Mesothelial cell of epicardium (in vitro differentiated cells): Measurements from ENCODE around the gene DAPK1. TPM values are rescaled to one million over a fixed set of nuclear protein-coding genes. Genes with fewer than 3 reads are reported as not detected.
"Not testable (repeated sequence)": the region's sequence is repeated elsewhere in the genome, so short reads cannot be mapped to it uniquely, and the experiment has no call there.

ENCODE experiments used
- DNase-seq, 2 experiments: peaks; one replicate each; pipeline ENCODE4 v3.0.0; 2021; ENCODE audit warnings: low spot score in 2 of 2; ENCODE audit not compliant: unreplicated experiment in 2 of 2
- H3K27ac Mint-ChIP-seq: 2 replicates; pipeline ENCODE4 v1.8.0; 2021; ENCODE audit warnings: mixed read lengths
- H3K27me3 Mint-ChIP-seq: 2 replicates; pipeline ENCODE4 v1.8.0; 2021; ENCODE audit warnings: low read depth, mixed read lengths
- H3K36me3 Mint-ChIP-seq: 2 replicates; pipeline ENCODE4 v1.8.0; 2021; ENCODE audit warnings: mixed read lengths
- H3K4me1 Mint-ChIP-seq: 2 replicates; pipeline ENCODE4 v1.8.0; 2021; ENCODE audit warnings: mixed read lengths
- H3K4me3 Mint-ChIP-seq: 2 replicates; pipeline ENCODE4 v1.8.0; 2021; ENCODE audit warnings: mild to moderate bottlenecking, moderate library complexity, mixed read lengths
- H3K9me3 Mint-ChIP-seq: 2 replicates; pipeline ENCODE4 v1.8.0; 2021; ENCODE audit warnings: mixed read lengths
- total RNA-seq: library from RNA; stranded (reverse); gene quantifications from 3 replicates; pipeline ENCODE4 v1.2.1, GENCODE V29; 2021
- TF ChIP-seq, protein P1 (sequence below): fragments of 200-600 bp; sonication (generic); IDR thresholded peaks from one replicate; pipeline ENCODE4 v1.5.0; 2021; ENCODE audit warnings: antibody characterized with exemption; ENCODE audit not compliant: unreplicated experiment

The DAPK1 gene
- total RNA-seq, 1 donor from 2014 or later: 239 TPM

DNA sequence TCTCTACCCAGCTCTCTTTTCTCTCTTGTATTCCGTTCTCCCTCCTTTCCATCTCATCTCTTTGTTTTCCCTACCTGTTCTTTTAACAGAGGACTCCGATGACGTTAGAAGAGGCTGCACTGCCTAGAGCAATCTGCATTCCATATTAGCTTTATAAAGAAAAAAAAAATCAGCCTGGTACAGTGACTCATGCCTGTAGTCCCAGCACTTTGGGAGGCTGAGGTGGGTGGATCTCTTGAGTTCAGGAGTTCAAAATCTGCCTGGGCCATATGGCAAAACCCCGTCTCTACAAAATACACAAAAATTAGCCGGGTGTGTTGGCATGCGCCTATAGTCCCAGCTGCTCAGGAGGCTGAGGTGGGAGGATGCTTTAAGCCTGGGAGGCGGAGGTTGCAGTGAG, 49.0 kb downstream of the DAPK1 start:
- Mint-ChIP-seq H3K4me3 (no peak overlapping the region), H3K27ac (no peak overlapping the region), H3K27me3 (no peaks in the 10 kb centered on the region), H3K9me3 (peaks cover 7% of the 10 kb centered on the region), H3K36me3 (peaks cover 22% of the 10 kb centered on the region), H3K4me1 (peaks cover 37% of the 10 kb centered on the region)
- TF ChIP-seq, protein P1, sequence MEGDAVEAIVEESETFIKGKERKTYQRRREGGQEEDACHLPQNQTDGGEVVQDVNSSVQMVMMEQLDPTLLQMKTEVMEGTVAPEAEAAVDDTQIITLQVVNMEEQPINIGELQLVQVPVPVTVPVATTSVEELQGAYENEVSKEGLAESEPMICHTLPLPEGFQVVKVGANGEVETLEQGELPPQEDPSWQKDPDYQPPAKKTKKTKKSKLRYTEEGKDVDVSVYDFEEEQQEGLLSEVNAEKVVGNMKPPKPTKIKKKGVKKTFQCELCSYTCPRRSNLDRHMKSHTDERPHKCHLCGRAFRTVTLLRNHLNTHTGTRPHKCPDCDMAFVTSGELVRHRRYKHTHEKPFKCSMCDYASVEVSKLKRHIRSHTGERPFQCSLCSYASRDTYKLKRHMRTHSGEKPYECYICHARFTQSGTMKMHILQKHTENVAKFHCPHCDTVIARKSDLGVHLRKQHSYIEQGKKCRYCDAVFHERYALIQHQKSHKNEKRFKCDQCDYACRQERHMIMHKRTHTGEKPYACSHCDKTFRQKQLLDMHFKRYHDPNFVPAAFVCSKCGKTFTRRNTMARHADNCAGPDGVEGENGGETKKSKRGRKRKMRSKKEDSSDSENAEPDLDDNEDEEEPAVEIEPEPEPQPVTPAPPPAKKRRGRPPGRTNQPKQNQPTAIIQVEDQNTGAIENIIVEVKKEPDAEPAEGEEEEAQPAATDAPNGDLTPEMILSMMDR: no peak
- peak in 1 of 2 experiments; percentile 25 for DNase-seq

DNA sequence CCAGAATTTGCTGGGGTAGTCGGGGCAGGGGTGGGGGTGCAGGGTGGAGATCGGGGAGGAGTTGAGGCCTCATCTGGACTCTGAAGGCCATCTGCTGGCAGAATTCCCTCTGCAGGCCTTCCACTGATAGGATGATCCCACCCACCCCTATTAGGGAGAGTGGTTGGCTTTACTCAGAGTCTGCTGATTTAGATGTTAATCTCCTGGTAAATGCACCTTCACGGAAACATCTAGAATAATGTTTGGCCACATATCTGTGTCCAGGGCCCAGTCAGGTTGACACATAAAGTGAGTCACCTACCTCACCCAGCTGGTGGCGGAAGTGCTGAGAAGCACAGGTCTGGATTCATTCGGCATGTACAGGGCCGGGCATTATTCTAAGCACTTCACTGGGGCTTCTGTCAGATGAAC, 50.0 kb downstream of the DAPK1 start:
- Mint-ChIP-seq H3K27ac (peak overlapping the region; percentile 30), H3K27me3 (no peaks in the 10 kb centered on the region), H3K4me3 (no peak overlapping the region), H3K4me1 (peaks cover 39% of the 10 kb centered on the region), H3K36me3 (peaks cover 22% of the 10 kb centered on the region), H3K9me3 (peaks cover 7% of the 10 kb centered on the region)
- peak in 1 of 2 experiments; percentile 21 for DNase-seq
- TF ChIP-seq, protein P1: no peak

DNA sequence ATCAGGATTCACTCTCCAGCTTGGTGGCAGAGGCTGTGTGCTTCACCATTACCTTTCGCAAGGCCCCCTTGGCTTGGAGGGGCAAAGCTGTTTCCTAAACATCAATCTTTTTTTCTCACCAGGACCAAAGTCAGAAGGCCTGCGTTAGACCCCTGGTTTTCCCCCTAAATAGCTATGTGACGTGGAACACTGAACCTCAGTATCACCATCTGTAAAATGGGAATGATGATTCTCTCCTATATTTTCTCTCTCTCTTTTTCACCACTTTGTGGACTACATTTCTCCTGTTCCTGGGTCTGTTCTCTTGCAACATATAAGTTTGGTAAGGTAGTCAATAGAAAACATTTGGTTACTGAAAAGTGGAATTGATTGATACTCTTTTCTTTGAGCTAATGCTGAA, 50.5 kb downstream of the DAPK1 start:
- Mint-ChIP-seq H3K36me3 (peaks cover 22% of the 10 kb centered on the region), H3K27ac (no peak overlapping the region), H3K4me1 (peaks cover 39% of the 10 kb centered on the region), H3K27me3 (no peaks in the 10 kb centered on the region), H3K4me3 (no peak overlapping the region), H3K9me3 (peaks cover 7% of the 10 kb centered on the region)
- TF ChIP-seq, protein P1: no peak
- no peak for DNase-seq

DNA sequence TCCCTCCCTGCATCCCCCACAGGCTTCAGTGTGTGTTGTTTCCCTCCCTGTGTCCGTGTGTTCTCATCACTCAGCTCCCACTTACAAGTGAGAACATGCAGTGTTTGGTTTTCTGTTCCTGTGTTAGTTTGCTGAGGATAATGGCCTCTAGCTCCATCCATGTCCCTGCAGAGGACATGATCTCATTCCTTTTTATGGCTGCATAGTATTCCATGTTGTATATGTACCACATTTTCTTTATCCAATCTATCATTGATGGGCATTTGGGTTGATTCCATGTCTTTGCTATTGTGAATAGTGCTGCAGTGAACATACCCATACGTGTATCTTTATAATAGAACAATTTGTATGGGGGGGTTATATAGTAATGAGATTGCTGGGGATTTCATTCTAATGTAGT, 51.4 kb downstream of the DAPK1 start:
- H3K4me1 Mint-ChIP-seq: peaks cover 40% of the 10 kb centered on the region
- H3K27me3 Mint-ChIP-seq, DNase-seq, H3K4me3 Mint-ChIP-seq, H3K9me3 Mint-ChIP-seq, H3K27ac Mint-ChIP-seq: not testable (repeated sequence)
- H3K36me3 Mint-ChIP-seq: peaks cover 22% of the 10 kb centered on the region

DNA sequence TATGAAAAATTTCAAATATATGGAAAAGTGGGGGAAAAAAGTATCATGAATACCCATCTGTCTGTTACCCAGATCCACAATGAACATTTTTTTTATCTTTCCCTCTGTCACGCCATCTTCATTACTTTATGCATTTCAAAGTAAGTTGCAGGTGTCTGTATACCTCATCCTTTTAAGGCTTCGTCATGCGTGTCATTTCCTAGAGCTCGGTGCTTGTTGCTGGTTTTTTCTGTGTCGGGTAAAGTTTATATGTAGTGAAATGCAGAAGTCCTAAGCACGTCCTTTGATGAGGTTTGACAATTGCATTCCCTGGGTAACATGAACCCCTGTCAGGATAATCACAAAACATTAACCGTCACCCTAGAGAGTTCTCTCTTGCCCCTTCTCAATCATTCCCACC, 52.1 kb downstream of the DAPK1 start:
- Mint-ChIP-seq H3K9me3 (peaks cover 7% of the 10 kb centered on the region), H3K4me3 (no peak overlapping the region), H3K27me3 (no peaks in the 10 kb centered on the region), H3K36me3 (peaks cover 22% of the 10 kb centered on the region), H3K4me1 (peaks cover 47% of the 10 kb centered on the region), H3K27ac (peak overlapping the region; percentile 15)
- TF ChIP-seq, protein P1: no peak
- no peak for DNase-seq

DNA sequence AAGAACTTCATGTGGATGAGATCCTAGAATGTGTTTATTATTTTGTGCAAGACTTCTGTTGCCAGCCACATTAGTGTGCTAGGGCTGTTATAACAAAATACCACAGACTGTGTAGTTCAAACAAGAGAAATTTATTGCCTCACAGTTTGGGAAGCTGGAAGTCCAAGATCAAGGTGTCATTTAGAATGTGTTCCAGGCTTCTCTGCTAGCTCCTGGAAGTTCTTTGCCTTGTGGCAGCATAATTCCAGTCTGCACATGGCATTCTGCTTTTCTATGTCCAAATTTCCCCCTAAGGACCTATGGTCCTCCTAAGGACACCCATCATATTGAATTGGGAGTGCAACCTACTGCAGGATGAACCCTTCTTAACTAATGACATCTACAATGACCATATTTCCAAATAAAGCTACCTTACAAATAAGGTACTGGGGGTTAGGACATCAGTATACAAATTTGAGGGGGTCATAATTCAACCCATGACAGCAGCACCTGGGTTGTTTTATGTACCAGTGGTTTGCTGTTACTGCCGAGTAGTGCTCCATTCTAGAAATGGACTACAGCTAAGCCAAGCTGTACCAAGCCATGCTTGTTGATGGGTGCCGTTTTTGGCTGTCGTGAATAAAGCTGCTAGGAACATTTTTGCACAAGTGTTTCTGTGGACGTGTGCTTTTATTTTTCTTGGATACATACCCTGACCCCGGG, 52.7 kb downstream of the DAPK1 start:
- TF ChIP-seq, protein P1: no peak
- peaks cover 44% of the 10 kb centered on the region for H3K4me1 Mint-ChIP-seq
- H3K9me3 Mint-ChIP-seq: peaks cover 7% of the 10 kb centered on the region
- H3K27ac Mint-ChIP-seq: peak overlapping the region; percentile 15
- DNase-seq: peak in 1 of 2 experiments; percentile 7
- no peaks in the 10 kb centered on the region for H3K27me3 Mint-ChIP-seq
- peaks cover 19% of the 10 kb centered on the region for H3K36me3 Mint-ChIP-seq
- H3K4me3 Mint-ChIP-seq: no peak overlapping the region
